Hematopoietic multipotent progenitor cell (in vitro differentiated cells): ENCODE measurements around the gene ZNF516. TPM values are rescaled to one million over a fixed set of nuclear protein-coding genes. Genes with fewer than 3 reads are reported as not detected.

Source experiments
- DNase-seq, 3 donors: peaks; one replicate each; pipeline ENCODE4 v3.0.0-alpha.2; 2011 to 2015; ENCODE audit warnings: low read depth in 2 of 3, low spot score in 2 of 3
- total RNA-seq: library from RNA; depleted of rRNA; stranded (reverse); fragments of >200 nt; gene quantifications from one replicate; pipeline ENCODE4 v1.2.3, GENCODE V29; 2012

The ZNF516 gene
- total RNA-seq, 1 donor = 20.2 TPM

DNA sequence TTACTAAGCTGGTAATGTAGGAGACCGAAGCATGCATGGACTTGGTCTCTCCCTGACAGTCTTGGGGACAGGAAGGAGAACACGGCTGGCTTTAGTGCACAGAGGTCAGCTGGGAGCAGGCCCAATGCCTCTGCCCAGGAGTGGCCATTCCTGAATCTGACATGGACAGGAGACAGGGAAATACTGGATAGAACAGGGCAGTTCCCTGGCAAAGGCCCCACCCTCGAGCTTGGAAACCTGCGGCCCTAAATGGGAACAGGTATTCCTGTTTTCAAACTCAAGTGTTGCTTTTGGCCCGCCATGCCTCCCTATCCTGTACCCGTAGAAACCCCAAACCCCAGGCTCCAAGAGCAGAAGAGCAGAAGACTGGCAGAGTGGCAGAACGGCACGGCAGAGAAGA lies 107.4 kb downstream of the ZNF516 start:
- no peak for DNase-seq

DNA sequence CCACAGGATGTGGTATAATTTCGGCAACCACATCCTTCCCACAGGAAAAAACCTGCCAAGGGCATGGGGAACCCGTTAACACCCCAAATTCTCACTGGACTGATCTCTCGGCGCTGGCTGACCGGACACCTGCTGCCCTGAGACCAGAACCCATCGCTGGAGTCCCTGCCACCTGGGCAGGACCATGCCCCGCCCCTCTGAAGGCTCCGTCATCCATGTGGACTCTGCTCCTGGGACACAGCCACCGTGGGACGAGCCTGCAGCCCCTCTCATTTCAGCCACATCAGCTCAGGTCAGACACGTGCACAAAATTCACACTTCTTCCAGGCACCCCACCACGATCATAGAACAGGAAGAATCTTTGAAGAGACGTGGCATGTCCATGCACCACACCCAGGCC lies 108.2 kb downstream of the ZNF516 start:
- no peak for DNase-seq

DNA sequence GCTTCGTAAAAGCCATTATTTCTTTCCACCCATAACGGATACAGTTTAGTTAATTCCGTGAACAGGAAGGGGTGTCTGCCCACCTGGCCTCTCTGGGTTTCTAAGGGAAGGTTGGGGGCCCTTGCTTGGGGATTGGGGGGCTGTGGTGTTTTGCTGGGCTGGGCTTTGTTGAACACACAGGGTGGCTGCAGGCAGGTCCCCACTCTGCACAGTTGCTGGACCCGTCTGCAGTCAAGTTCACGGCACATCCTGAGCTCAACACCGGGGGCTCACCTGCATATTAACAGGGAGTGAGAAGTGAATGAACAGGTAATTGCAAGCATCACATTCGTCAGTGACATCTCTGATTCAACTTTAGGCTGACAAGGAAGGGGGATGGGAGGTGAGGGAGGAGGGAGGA lies 109.0 kb downstream of the ZNF516 start:
- DNase-seq = no peak

DNA sequence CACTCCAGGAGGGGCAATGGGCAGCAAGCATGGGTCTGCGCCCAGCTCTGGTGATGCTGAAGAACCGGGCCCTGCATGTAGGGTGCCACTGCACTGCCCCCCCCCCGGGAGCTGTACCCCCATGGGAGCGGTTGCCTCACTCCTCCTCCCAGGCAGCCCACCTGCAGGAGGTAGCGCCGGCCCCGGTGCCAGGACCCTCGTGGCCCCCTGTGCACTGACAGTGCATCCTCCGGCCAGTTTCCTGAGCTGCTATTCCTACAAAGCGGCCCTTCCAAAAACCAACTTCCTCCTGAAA lies 109.4 kb downstream of the ZNF516 start:
- DNase-seq = no peak

DNA sequence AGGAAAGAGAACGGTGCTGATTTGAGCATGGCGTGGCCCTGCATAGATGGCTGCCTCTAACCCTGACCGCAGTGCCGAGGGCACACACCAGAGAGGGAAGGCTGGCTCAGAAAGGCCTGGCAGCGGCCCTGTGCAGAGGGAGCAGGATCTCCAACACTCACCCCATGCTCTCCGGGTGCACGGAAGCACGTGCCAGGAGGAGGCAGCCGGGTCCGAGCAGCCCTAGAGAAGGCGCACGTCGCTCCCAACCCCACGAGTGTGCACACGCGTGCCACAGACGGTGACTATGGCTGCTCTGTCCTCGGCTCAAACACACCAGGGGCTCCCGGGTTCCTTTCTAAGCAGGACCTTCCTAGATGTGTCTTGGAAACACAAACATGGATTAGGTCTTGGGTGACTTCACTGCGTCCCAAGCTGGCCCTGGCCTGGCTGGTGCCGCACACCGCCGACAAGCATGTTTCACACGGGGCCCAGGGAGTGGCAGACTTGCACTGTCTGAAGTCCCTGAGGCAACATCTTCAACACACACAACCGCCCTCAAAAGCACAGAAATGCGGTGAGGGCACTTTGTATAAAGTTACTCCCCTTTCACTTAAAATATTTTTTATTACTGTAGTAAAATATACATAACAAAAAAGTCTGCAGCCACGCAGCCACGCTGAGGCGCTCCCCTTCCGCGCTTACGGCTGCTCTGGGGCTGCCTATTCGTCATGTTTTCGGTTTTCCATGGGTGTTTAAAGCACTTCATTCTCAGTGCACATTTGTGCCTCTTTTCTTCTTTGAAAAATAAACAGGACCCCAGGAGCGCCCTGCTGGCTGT lies 110.0 kb downstream of the ZNF516 start:
- no peak for DNase-seq

DNA sequence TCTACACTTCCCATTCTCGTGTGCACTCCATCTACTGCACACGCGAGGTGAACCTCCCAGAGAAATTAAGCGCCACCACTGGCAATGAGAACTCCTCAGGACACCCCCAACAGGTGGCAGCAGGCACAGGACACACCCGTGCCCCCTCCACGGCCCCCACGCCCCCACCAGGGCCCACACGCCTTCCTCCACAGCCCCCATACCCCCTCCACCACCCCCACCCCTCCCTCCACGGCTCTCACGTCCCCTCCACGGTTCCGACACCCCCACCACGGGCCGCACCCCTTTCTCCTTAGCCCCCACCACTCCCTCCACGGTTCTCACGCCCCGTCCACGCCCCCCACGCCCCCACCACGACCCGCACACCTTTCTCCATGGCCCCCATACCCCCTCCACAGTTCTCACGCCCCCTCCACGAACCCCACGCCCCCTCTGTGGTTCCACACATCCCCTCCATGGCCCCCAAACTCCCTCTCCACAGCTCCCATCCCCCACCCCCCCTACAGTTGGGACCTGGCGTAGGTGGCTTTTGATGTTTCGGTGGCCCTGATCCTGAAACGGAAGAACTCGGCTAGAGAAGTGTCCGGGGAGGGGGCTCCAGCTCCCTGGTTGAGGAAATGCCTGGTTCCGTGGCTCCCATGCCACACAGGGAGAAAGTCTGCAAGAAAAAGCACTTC lies 110.8 kb downstream of the ZNF516 start:
- DNase-seq = no peak

DNA sequence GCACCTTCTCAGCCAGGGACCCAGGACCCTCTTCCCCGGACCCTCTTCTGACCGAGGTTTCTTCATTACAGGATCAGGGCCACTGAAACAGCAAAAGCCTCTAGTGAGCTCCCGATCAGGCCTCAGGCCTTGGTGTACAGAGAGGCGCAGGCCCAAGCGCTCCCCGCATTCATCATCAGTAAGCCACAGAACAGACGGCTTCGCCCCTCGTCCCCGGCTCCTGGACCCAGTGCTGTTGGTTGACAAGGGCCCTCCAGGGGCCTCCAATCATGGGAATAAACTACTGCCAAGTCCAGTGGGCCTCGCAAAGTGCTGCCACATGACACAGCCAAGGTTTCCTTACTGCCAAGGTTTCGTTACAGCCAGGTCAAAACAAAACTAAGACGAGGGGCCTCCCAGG lies 111.4 kb downstream of the ZNF516 start:
- DNase-seq = no peak

DNA sequence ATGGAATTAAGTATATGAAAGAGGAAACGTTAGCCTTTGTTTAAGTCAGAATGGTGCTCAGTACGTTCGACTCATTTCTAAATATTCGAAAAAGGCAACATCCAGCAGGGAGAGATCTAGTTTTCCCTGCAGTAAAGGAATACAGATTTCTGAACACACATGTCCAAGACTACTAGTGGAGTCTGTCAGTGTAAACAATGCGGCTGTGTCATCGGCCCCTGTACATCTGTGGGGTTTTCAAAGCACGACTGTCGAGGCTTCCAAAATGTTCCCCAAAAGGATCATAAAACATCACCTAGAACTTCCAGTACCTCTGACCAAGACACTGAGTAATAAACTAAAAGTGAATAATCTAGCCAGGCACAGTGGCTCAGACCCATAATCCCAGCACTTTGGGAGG lies 112.8 kb downstream of the ZNF516 start:
- DNase-seq = no peak

DNA sequence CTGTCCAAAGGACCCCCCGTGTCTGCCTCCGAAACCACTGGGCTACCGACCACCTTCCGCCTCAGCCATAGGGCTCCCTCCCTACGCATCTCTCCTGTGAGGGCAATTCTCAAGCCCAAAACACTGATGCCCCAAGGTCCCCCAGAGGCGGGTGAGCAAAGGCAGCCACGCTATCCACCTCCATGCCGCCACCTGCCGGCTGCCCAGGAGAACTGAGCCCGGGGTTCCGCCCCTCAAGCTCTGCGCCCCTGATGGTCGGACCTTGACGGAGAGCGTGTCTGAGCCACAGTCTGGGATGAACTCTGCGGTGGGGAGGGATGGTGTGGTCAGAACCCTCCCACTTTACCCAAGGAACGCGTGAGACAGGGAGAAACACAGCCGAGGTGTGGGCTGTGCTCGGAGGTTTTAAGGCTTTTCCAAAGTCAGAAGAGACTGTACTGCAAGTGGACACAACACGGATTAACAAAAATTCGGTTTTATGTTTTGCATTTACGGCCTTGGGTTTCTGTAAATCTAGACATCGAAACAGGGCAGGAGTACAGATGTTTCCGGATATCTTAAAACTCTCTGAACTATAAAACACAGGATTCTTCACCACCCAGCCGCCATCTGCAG lies 114.1 kb downstream of the ZNF516 start:
- DNase-seq = no peak

DNA sequence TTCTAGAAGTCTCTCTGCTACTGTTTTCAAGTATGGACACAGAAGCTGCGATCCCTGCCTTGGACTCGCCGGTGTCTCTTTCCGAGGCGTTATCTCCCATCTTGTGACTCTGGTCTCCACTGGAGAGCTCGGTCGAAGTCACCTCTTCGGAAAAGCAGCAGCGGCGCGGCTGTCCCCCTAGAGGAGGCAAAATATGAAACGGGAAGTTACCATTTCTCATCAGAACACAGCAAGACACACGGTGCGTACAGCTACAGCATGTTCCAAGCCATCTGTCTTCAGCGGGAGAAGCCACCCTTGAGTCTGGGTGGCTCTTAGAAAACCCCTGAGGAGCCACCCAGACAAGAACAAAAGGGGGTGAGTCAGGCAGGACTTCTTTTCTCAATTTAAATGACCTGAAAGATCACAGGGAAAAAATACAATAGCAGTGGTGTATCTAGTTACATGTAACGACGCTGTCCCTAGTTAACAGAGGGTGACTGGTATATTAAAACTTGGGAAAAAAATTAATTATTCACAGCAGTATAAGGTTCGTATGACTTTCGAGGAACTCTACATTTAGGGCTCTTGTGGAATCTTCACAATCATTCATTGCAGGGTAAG lies 114.8 kb downstream of the ZNF516 start:
- no peak for DNase-seq

DNA sequence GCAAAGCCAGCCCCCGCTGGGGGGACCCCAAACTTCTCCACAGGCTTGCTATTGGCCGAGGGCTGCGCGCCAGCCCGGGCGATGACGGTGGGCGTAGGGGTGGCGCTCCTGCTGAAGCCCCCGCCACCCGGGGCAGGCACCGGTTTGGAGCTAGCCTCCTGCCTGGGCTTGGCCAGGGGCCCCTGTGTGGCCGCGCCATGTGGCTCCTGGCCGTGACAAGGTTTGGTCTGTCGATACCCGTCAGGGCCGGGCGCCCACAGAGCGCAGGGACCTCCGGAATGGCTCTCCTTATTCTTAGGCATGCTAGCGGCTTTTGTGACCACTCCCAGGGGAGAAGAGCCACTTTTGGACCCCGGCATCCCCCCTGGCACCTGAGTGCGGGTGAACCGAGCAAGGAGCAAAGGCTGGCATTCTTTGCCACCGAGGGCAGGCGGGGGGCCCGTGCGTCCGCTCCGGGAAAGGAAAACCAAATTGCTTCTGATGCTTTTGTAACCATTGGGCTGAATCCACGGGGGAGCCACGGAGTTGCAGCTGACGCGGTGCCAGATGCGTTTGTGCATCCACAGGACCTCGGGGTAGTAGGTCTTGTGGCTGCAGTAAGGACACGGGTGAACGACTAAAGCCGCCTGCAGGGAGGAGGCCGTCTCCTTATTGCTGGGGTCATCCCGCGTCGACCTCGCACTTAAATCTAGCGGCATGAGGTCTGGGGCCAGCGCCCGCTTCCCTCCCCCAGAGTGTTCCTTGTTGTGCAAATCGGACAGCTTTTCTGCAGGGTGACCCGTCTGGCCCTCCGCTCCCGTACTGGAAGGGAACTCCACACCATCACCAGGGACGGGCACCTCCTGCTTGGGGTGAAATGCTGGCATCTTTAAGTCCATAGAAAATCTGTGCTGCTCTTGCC lies 115.6 kb downstream of the ZNF516 start:
- DNase-seq = no peak

DNA sequence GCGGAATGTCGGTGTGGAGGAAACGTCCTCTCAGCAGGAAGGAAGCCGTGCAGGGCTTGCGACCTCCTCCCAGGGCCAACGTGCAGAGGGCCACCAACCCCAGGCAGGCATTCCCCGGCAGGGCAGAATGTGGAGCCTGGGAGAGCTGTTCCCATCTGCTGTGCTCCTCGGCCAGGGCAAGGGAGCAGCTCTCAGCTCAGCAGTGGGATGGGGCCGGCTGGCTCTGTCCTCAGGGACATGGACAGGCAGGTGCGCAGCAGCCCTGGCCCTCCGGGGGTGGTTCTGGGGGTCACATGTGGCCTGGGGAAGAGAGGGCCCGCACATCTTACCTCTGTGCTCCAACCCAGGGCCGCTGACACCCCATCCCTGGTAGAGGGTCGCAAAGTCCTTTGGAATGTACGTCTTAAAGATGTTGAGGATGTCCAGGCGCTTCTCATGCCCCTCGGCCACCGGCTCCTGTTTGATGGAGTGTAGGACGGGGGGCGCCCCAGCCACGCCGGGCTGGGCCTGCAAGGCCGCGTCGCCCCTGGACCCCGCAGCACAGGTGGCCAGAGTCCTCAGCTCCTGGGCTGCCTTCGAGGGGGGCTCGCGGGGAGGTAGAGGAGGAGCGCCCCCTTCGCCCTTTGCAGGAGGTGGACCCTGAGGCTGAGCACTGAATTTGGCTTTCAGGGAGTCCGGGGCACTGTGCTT lies 116.4 kb downstream of the ZNF516 start:
- DNase-seq = no peak

DNA sequence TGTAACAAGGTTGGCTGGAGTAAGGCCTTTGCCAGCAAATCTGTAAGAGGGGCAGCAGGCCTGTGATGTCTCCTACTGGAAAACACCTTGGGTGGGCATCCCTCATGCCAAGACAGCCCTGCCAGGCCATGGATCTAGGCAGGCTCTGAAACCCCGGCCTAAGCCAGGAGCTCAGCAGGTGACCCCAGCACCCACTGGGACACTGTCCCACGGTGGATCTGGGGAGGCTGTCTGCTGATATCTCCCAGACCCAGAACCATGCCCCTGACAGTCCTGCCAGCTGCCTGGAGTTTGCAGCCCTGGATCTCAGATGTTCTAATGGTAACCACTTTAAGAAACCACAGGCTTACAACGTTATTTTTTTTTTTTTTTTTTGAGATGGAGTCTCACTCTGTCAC lies 117.7 kb downstream of the ZNF516 start:
- DNase-seq = no peak

DNA sequence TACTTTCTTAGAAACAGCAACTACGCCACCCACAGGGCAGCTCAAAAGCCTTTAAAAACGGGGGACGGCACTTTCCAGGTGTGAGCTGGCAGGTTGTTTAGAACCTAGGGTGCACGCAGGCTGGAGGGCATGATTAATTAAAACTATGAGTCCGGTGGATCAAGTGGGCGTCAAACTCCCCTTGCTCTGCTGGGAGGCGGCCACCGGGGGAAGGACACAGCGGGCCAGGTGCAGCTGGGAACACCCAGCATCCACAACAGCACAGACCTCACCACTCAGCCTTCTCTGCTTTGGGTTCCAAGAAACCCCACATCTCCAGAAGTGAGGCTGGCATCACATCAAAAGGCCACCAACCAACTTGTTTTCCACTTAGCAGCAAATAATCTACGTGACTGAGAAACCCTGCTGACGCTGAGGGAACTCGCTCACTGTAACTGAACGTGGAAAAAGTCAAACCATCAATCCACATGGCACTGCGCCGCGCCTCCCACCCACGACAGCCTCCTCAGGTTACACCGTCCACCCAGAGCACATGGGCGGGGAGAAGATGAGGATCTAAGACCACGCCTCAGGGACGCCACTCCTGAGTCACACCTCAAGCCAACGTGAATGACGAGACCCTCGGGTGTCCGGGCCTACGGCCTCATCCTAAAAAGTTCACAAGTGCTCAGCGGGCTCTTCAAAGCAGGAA lies 118.2 kb downstream of the ZNF516 start:
- no peak for DNase-seq

DNA sequence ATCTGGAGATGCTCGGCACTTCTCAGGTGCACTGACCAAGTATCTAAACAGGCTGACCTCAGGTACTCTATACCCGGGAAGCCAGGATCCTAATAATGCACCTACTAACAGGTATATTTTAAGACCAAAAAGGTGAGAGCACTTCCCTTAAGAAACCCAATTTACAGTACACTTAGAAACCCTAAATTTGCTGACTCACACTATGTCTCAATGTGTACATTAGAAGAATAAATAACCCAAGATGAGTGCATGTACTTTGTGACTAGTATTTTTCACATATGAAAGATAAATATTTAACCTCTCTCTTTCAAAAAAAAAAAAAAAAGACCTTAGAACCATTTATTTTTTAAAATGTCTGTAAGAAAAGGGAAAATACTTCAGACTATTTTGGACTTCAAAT lies 118.8 kb downstream of the ZNF516 start:
- no peak for DNase-seq

DNA sequence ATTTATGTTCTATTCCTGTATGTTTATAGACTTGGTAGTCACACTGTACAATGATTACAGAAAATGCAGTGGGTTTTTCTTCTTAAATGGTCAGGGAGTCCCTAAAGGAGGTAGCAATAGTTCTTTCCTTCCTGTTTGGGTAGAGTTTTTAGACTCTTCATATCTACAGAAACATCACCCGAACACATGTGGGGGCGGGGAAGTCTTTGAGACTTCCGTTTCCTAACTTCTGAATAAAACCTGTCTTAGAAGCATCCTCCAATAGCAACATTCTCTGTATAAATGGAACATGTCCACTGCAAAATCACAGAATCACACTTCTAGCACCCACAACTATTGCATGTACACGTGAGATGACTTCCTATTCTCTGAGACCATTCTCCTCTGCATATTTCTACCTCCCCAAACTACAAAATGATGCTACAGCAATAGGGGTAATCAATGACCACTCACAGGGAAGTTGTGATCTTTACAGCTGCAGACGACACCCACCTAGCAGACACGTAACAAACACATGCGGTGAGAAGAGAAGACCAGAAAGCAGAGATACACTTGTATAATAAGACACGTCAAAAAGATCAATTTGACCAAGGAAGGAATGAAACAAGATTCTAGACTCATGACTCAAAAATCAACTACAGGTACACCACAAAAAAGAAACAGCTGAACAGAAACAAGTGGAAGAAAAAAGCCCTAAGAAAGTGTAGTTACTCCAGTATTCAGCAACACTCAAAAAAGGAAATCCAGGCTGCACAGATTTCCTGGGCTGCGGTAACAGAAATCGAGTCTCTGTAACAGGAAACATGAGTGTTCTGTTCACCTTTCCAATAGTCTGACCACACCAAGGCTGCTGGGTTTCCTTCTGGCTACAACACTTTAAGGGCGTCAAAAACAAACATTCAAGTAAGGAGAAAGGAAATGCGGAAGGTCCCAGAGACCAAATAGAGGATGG lies 120.4 kb downstream of the ZNF516 start:
- DNase-seq = peak in 2 of 3 donors; percentile 9 to 37

DNA sequence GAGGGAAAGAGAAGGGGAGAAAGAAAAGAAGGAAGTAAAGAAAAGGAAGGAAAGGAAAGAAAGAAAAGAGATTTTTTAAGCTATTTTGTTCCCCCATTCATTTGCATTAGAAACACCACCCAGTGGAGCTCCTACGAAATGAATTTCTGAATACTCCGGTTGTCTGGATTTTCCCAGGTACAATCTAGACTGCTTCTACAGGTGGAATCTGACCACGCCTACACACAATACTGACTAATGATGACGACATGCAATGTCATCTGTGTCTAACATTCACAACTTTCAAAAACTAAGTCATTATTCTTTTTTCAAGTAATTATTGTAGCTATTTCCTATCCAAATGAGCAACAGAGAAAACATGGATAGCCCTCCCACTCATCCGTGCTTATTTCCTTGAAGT lies 121.7 kb downstream of the ZNF516 start:
- DNase-seq = no peak
